Measurements from ENCODE around the gene CTDNEP1.

CTDNEP1 gene

DNA sequence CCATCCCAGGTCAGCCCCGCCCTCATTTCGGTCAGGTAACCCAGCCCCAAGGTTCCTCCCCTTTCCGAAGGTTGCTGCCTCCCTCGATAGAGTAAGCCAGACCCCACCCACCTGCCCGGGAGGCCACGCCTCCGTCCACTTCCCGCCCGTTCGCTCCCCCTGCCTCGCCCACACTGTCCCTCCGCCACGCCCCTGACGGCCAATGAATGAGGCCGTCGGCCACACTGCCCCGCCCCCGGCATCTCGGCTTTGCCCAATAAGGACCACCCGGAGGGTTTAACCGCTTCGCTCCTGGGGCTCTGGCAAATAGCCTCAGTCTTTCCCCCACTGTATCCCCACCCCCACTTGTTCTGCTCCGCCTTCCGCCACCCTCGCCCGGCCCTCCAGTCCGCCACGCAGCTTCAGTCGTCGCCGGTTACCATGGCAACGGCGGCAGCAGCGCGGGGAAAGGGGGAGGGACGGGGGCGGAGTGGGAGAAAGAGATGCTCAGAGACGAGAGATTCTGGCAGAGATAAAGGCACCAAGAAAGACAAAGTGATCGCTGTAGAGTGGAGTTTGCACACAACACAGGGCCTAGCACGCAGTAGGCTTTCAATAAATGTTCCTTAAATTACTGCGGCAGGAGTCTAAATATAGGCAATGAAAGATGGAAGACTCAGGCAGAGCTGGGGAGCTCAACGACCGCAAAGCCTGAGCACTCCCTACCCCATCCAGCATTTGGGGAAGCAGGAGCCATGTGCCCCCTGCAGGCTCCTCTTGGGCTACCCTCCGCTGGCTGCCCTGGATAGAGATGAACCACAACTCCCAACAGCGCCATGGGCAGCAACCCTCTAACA lies 37.0 kb downstream of the CTDNEP1 start:
- peak; percentile 82 to 89 for DNase-seq

GRCh38 chr17:7213895-7214299 lies 37.6 kb downstream of the CTDNEP1 start:
- peak in 1 of 2 donors; percentile 20 for DNase-seq

DNA sequence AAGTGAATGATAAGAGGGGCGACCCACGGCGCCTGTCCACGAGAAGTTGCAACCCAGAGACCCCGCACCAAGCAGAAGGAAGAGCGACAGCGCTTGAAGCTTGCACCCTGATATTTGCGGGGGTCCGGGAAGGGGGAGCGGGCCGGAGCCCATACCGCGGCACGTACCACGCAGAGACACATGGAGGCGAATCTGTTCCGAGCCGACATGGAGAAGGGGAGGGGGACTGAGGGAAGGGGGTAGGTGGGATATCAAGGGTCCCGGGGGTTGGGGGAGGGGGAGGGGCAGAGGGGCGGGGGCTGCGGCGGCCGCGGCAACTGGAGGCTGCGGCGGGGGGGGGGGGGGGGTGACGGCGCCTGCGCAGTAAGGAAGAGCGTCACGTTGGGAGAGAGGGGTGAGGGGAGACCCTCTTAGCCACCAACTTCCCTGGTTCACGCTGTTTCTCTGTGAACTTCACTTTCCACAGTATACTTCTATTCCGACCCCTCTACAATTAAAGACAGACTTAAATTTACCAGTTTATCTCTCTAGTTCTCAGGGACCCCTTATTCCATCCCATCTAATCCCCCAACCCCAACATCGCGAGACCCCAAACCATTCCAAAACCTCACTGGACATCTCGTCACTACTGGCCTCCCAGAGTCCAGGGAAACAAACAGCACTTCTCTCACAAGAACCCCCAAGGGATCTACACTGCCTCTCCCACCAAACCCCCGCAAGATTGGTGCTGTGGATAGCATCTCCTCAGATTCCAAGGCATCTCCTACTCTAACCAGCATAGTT lies 39.9 kb downstream of the CTDNEP1 start:
- no peak for DNase-seq

DNA sequence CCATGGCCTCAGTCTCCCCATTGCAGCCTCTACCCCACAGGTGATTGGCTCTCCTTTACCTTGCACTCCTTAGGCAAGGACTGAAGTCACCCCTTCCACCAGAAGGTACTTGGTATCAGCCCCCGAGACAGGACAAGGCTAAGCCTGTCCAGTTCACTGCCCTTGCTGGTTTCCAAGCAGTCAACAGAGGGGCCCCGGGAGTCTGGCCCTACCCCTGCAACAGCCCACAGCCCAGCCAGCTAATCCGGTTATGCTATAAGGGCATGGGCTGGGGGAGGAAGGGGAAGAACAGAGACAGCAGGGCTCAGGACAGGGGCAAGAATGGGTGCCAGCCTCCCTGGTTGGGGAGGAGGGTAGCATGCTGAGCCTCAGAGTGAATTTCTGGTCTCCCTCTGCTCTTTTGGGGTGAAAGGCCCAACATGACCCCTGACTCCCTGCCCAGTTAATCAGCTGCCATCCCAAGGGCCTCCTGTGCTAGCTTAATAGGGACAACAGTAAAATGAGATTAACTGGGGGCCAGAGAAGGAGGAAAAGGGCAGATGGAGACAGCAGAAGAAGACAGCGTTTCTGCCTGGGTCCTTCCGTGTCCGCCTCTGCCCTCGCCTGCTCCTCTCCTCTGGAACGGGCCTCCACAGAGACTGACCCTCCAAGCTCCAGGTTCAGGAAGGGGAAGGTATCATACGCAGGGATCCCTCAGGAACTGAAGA lies 42.6 kb downstream of the CTDNEP1 start:
- DNase-seq, result no peak

- DNase-seq, result no peak
These were observed 43.4 kb downstream of the CTDNEP1 start for GRCh38 chr17:7208027-7208571.

DNA sequence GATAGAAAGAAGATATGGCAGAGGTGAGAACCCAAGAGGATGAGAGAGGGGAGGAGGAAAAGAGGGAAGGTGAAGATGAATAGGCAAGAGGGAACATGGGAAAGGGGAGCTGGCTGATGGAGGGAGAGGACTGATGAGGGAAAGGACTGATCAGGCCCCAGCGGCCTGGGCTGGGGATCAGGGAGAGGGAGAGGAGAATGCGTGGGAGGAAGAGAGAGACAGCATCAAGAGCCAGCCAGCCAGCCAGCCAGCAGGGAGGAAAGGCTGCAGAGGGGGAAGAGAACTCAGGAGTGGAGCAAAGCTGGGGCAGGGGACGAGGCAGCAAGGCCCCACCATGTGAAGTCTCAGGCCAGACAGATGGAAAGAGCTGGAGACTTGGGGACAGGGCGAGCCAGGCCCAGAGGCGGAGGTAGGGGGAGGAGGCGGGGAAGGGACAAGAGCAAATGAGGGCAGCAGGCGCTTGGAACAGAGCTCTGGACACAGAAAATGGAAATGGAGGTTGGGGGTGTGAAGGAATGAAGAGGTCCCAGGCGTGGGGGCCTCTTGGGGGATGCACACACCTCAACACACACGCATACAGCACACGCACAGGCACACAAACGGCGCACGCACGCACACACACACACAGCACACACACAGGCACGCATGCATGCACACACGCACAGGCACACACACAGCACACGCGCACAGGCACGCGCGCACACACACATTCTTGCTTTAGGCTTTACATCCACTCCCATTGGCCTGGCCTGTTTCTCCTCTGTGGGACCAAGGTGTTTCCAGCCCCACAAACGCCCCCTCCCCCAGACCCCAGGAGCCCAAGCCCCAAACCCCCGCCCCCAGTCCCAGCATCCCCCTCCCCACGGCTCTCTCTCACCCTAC lies 44.2 kb downstream of the CTDNEP1 start:
- no peak for DNase-seq

DNA sequence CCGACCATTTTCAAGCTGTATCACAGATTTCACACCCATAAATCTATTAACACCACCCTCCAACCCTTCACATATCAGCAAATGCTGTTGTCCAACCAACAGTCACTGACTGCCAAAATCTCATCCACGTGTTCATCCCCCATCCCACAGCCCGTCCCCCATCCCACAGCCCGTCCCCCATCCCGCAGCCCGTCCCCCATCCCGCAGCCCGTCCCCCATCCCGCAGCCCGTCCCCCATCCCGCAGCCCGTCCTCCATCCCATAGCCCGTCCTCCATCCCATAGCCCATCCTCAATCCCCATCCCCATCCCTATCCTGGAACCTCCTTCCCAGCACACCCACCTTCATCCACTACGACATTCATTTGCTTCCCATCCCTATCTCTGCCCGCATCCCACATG lies 46.0 kb downstream of the CTDNEP1 start:
- DNase-seq, result no peak

DNA sequence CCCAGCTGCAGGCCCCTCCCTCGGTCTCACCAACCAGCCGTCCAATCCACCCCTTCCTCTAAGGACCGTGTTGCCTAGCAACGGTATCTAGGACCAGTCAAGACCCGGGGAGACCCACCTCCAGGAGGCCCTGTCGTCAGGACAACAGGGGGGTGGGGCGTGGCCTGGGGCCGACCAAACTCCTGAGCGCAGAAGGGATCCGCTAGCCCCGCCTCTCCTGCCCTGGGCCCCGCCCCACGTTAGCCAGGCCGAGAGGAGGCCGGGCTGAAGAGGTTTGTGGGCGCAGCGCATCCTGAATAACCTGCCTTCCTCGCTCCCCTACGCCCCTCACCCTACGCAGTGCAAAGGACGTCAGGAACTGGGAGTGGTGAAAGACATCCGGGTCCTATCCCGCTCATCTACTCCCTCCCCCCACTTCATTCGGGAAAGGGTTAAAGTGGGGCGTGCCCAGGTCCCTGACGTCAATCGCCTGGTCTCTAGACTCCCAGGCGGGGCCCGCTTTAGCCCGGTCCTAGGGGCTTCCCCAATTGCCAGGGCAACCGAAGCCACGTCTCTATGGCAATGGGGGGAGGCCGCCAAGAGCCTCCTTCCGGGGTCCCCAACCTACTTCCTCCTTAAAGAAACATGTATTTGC lies 46.6 kb downstream of the CTDNEP1 start:
- peak in 1 of 2 donors; percentile 95 for DNase-seq

DNA sequence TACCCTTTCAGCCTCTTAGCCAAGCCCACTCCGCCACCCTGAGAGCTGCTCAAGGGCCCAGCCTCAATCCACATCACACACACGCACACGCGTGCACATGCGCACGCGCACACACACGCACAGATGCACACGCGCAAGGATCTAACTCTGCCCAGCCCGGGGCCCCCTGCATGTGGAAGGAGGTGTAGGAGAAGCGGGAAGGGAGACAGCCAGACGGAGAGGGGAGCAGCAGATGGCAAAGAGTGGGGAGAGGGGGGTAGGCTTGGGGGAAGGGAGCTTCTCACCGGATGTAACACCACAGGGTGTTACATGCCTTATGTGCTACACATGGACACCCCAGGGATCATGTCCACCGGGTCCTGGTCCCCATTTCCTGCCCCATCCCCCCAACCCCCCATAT lies 47.2 kb downstream of the CTDNEP1 start:
- DNase-seq, result no peak

- no peak for DNase-seq
These were observed 48.1 kb downstream of the CTDNEP1 start for GRCh38 chr17:7203391-7203790.

DNA sequence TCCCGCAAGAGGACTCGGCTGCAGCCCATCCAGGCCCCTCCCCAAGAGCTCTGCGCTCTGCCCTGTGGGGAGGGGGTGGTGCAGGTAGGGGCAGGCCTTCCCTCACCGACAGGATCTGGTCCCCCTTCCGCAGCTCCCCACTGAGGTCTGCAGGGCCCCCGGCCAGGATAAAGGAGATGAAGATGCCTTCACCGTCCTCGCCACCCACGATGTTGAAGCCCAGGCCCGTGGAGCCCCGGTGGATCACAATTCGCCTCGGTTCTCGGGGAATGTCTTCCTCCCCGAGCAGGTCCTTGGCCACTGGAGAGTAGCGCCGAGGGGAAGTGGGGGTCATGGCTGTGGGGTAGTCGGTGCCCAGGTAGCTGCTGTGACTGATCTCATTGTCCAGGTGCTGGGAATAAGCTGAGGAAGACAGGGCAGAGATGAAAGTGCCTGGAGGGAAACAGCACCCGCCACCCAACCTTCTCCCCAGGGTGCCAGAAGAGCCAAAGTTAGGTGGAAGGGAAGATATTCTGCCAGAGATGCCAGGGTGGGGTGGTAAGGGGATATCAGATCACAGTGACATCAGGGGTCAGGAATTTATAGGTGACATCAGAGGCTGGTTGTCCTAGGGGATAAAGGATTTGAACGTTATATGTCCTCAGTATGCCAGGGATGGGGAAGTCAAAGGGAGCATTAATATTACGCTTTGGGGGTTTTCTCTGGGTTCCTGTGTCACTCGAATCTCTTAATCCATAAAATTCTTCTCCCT lies 54.7 kb downstream of the CTDNEP1 start:
- DNase-seq, result no peak

GRCh38 chr17:7195971-7196370 lies 55.6 kb downstream of the CTDNEP1 start:
- no peak for DNase-seq

All from bone marrow (tissue), 2 donors.